K562 (cell line): ENCODE results near the gene ADIG. TPM values are rescaled to one million over a fixed set of nuclear protein-coding genes. Genes with fewer than 3 reads are reported as not detected.

Source experiments
- ATAC-seq: fragments of 200-7000 bp; cut with Tn5 transposase; 3 replicates; pipeline ENCODE4 v1.9.1; 2020; ENCODE audit warnings: moderate library complexity
- BruUV-seq: library from RNA; stranded (reverse); fragments of 400-500 nt; replicated peaks from 2 replicates; lab custom pipeline; 2021; lab: Mats Ljungman, UMichigan
- CTCF ChIA-PET: fragments of 300-600 bp; formaldehyde crosslinking; extraction: SDS; loops from one replicate; lab custom pipeline; 2021; ENCODE audit warnings: low intra/inter-chr PET ratio; lab: Yijun Ruan, JAX
- POLR2A ChIA-PET: fragments of 300-600, 350-650 bp; sonication (Branson Sonifier 250); formaldehyde crosslinking; extraction: SDS; loops from one replicate; lab custom pipeline; 2021; ENCODE audit warnings: antibody characterized with exemption, inconsistent platforms; lab: Yijun Ruan, JAX
- DNase-seq, 4 experiments: peaks; one replicate each; pipeline versions ENCODE4 v3.0.0 to v3.0.0-alpha.2; 2011 to 2018; ENCODE audit warnings: low spot score in 3 of 4, mixed read lengths in 3 of 4; ENCODE audit errors: extremely low read depth in 1 of 4
- FAIRE-seq: peaks from 2 replicates; lab custom pipeline; 2011; peaks lifted over from hg19 to GRCh38; lab: Jason Lieb, UNC
- H2AFZ ChIP-seq: 2 replicates; pipeline ENCODE4 v1.6.0; 2011; ENCODE audit warnings: low read depth, low read length, control low read depth, inconsistent platforms
- H3K27ac ChIP-seq: fragments of 200-600 bp; 3 replicates; pipeline ENCODE4 v1.8.0; 2011; ENCODE audit warnings: low read depth, mild to moderate bottlenecking, control low read depth, inconsistent platforms, low read length, moderate library complexity, mixed read lengths; ENCODE audit errors: extremely low read depth
- H3K27me3 ChIP-seq, 2 experiments: fragments of 300-600 bp in 1 of 2; 2 replicates in 1 of 2; 3 replicates in 1 of 2; pipeline versions ENCODE4 v1.6.0 to v1.8.0; 2011; ENCODE audit warnings: inconsistent platforms in 2 of 2, low read length in 2 of 2, mild to moderate bottlenecking in 1 of 2, mixed read lengths in 1 of 2, moderate library complexity in 1 of 2; ENCODE audit not compliant: control insufficient read depth in 2 of 2, insufficient read depth in 2 of 2
- H3K36me3 ChIP-seq: fragments of 300-600 bp; 3 replicates; pipeline ENCODE4 v1.8.0; 2011; ENCODE audit warnings: mild to moderate bottlenecking, low read length, inconsistent platforms; ENCODE audit not compliant: control insufficient read depth, insufficient read depth
- H3K4me1 ChIP-seq, 2 experiments: fragments of 200-600 bp in 1 of 2; replicated peaks in 1 of 2; 2 replicates in 1 of 2; 3 replicates in 1 of 2; pipeline versions ENCODE4 v1.5.1 to v1.8.0; 2011; ENCODE audit warnings: inconsistent platforms in 2 of 2, low read length in 2 of 2, mild to moderate bottlenecking in 1 of 2, mixed read lengths in 1 of 2, moderate library complexity in 1 of 2; ENCODE audit not compliant: control insufficient read depth in 2 of 2, insufficient read depth in 2 of 2
- H3K4me2 ChIP-seq: 2 replicates; pipeline ENCODE4 v1.6.1; 2011; ENCODE audit warnings: low read length, control low read depth, inconsistent platforms, mixed read lengths; ENCODE audit not compliant: insufficient read depth
- H3K4me3 ChIP-seq: fragments of 200-600 bp; sonication (generic), shearing (Covaris generic); 2 replicates; pipeline ENCODE4 v1.5.1; 2016; ENCODE audit warnings: control low read depth, inconsistent platforms
- H3K79me2 ChIP-seq: fragments of 200-600 bp; 3 replicates; pipeline ENCODE4 v1.8.0; 2011; ENCODE audit warnings: low read length, inconsistent platforms; ENCODE audit not compliant: control insufficient read depth, insufficient read depth
- H3K9ac ChIP-seq, 2 experiments: 2 replicates each; pipeline versions ENCODE4 v1.6.0 to v1.6.1; 2011; ENCODE audit warnings: low read depth in 2 of 2, low read length in 2 of 2, control low read depth in 1 of 2, inconsistent platforms in 1 of 2, mild to moderate bottlenecking in 1 of 2, mixed read lengths in 1 of 2; ENCODE audit not compliant: insufficient read depth in 1 of 2
- H3K9me1 ChIP-seq: one replicate; pipeline ENCODE4 v1.6.0; 2011; ENCODE audit warnings: inconsistent platforms, mild to moderate bottlenecking, low read length, moderate library complexity; ENCODE audit not compliant: control insufficient read depth, insufficient read depth
- H3K9me3 ChIP-seq: replicated peaks from 2 replicates; pipeline ENCODE4 v1.5.1; 2011; ENCODE audit warnings: low read depth, low read length, inconsistent platforms; ENCODE audit not compliant: control insufficient read depth, insufficient read depth
- H4K20me1 ChIP-seq: replicated peaks from 2 replicates; pipeline ENCODE4 v1.6.1; 2011; ENCODE audit warnings: low read length, inconsistent platforms, mixed read lengths; ENCODE audit not compliant: control insufficient read depth, insufficient read depth
- FOXK1 ChIP-seq: sonication (generic); formaldehyde crosslinking; IDR thresholded peaks from 2 replicates; pipeline ENCODE4 v1.8.0; 2022; ENCODE audit warnings: missing genetic modification reagents, mild to moderate bottlenecking, borderline replicate concordance
- SAFB2 ChIP-seq: fragments of 200-400 bp; formaldehyde crosslinking; IDR thresholded peaks from 2 replicates; pipeline ENCODE4 v1.6.1; 2018; ENCODE audit warnings: borderline replicate concordance, low read length, low read depth, moderate library complexity; ENCODE audit not compliant: severe bottlenecking
- SMARCA4 ChIP-seq: fragments of 450-650 bp; IDR thresholded peaks from 2 replicates; pipeline ENCODE4 v1.6.1; 2016
- WGBS: fragments of 100-300 bp; shearing (Covaris generic); methylation state at CpG from one replicate; pipeline ENCODE4 v1.1.6; 2016; ENCODE audit warnings: low coverage, mixed read lengths; ENCODE audit not compliant: insufficient coverage; ENCODE audit errors: missing lambda C conversion rate; 5-methylcytosine and 5-hydroxymethylcytosine counted together
- in situ Hi-C: fragments of 300-500 bp; cut with MboI; formaldehyde crosslinking; loops from 4 replicates; pipeline ENCODE4 v1.15.0; 2018; ENCODE audit warnings: inconsistent platforms, mixed read lengths
- intact Hi-C: fragments of 100-400 bp; cut with micrococcal nuclease; formaldehyde crosslinking; loops from 2 replicates; pipeline ENCODE4 v1.14.2; 2022
- polyA plus RNA-seq, 8 experiments: library from polyadenylated mRNA; depleted of rRNA in 4 of 8; stranded (reverse) in 5 of 8; unstranded in 3 of 8; fragments of >200 nt; fragmentation: Nextera tagmentation in 2 of 8; fragmentation: Illumina TruSeq in 1 of 8; extraction: Ambion mirVana in 2 of 8; extraction: Trizol in 1 of 8; gene quantifications; 2 replicates each; pipeline versions ENCODE4 v1.2.1 to v1.2.3, GENCODE V29; 2011 to 2014; ENCODE audit warnings: inconsistent platforms in 1 of 8, missing spikeins in 1 of 8
- total RNA-seq, 7 experiments: library from RNA; depleted of rRNA in 6 of 7; stranded (reverse); fragments of >200 nt in 6 of 7; fragmentation: Illumina TruSeq in 2 of 7; extraction: Trizol in 2 of 7; gene quantifications; 2 replicates each; pipeline versions ENCODE4 v1.2.1 to v1.2.3, GENCODE V29; 2011 to 2021; ENCODE audit warnings: low replicate concordance in 1 of 7
- TF ChIP-seq, protein P1 (sequence below): fragments of 250-450 bp; sonication (Bioruptor Pico); IDR thresholded peaks from 2 replicates; pipeline ENCODE4 v1.8.0; 2022; ENCODE audit warnings: moderate library complexity, mild to moderate bottlenecking, inconsistent platforms
- TF ChIP-seq, protein P2 (sequence below): fragments of 250-450 bp; sonication (Bioruptor Pico); IDR thresholded peaks from 2 replicates; pipeline ENCODE4 v1.5.1; 2021; ENCODE audit warnings: mild to moderate bottlenecking

Gene ADIG
- total and polyA plus RNA-seq, 9 of the 15 experiments (the other 6 are each of a cell fraction or from before 2014, with no cell fraction given): not detected

DNA sequence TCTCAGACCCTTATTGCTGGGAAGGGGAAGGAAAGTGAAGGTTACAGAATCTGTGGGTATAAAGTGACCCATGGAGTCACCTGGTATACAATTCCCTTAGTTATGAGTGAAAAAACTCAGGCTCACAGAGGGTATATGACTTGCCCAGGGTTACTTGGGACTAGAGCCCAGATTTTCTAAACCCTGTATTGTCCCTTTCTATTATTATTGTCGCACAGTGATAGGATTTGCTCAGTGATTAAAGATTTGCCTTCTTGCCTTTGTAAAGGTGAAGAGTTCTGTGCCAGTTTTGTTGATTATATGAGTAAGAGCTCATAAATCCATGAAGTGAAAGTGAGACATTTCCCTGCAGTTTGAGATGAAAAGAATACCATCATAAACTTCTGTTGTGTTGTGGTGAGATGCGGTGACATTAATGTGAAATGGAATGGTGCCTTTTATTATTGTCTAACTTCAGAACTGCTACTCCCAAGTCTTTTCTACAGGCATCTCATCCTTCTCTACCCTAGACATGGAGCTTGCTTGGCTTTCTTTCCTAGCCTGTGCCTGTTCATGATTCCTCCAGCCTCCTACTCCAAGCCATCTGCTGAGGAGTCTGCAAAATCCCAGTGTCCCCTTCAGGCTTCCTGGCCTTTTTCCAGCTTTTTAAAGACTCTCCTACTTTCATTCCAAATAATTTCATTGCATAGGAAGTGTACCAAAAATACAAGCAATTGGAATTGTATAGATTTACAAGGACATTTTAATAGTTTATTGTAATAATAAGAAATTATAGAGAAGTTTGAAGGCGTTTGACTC is 33.5 kb upstream of the ADIG start:
- no peak for ATAC-seq
- intact Hi-C loops: no loop called here
- no peak overlapping the region for H3K27ac ChIP-seq
- no peaks in the 10 kb centered on the region for H3K79me2 ChIP-seq
- H3K4me1 ChIP-seq: no peaks in the 10 kb centered on the region
- POLR2A ChIA-PET: interaction anchor here (0.9 kb wide), 1 partner anchor 9 kb away, joined by 3 read pairs; no protein-coding TSS in a partner anchor
- no peak overlapping the region for H3K9ac ChIP-seq
- H3K9me3 ChIP-seq: no peaks in the 10 kb centered on the region
- no peak overlapping the region for H3K4me3 ChIP-seq
- H3K9me1 ChIP-seq: no peaks in the 10 kb centered on the region
- TF ChIP-seq SMARCA4: no peak
- TF ChIP-seq, protein P1, sequence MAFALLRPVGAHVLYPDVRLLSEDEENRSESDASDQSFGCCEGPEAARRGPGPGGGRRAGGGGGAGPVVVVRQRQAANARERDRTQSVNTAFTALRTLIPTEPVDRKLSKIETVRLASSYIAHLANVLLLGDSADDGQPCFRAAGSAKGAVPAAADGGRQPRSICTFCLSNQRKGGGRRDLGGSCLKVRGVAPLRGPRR (CRISPR knock-in tag): no peak
- TF ChIP-seq FOXK1 (CRISPR knock-in tag): no peak
- TF ChIP-seq, protein P2, sequence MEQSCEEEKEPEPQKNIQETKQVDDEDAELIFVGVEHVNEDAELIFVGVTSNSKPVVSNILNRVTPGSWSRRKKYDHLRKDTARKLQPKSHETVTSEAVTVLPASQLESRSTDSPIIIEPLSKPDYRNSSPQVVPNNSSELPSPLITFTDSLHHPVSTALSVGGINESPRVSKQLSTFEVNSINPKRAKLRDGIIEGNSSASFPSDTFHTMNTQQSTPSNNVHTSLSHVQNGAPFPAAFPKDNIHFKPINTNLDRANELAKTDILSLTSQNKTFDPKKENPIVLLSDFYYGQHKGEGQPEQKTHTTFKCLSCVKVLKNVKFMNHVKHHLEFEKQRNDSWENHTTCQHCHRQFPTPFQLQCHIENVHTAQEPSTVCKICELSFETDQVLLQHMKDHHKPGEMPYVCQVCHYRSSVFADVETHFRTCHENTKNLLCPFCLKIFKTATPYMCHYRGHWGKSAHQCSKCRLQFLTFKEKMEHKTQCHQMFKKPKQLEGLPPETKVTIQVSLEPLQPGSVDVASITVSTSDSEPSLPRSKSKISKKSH (CRISPR knock-in tag): no peak
- no peak for TF ChIP-seq SAFB2
- TF ChIP-seq, all 486 proteins: peak for 0
- in situ Hi-C loops: no loop called here
- no peaks in the 10 kb centered on the region for H4K20me1 ChIP-seq
- WGBS: 85% methylated on average over 3 of the region's 3 CpGs
- no peak overlapping the region for H2AFZ ChIP-seq
- H3K36me3 ChIP-seq: peaks cover 84% of the 10 kb centered on the region
- no peaks in the 10 kb centered on the region for H3K27me3 ChIP-seq
- DNase-seq: no peak
- H3K4me2 ChIP-seq: no peak overlapping the region
- no peak for FAIRE-seq
- CTCF ChIA-PET: no interaction called here
- no TSS peak for BruUV-seq
